SU-DHL-6 (cell line): ENCODE results near the gene LDHA.

Experiments
- H2AFZ ChIP-seq: fragments of 200-600 bp; sonication (generic); 2 replicates; pipeline ENCODE4 v1.6.1; 2014; ENCODE audit warnings: low read depth, mild to moderate bottlenecking, moderate library complexity, mixed read lengths, antibody characterized with exemption, low read length; ENCODE audit not compliant: severe bottlenecking
- H3F3A ChIP-seq: fragments of 200-600 bp; shearing (Covaris generic); 2 replicates; pipeline ENCODE4 v1.6.0; 2016; ENCODE audit warnings: antibody characterized with exemption, mild to moderate bottlenecking; ENCODE audit not compliant: insufficient read depth
- H3K27ac ChIP-seq: fragments of 200-600 bp; sonication (generic); 2 replicates; pipeline ENCODE4 v1.5.1; 2016; ENCODE audit warnings: low read depth, mild to moderate bottlenecking, low read length, moderate library complexity, mixed read lengths
- H3K27me3 ChIP-seq: fragments of 200-600 bp; sonication (generic), shearing (Covaris generic); 2 replicates; pipeline ENCODE4 v1.6.0; 2014; ENCODE audit warnings: mild to moderate bottlenecking, low read length
- H3K36me3 ChIP-seq: fragments of 200-600 bp; sonication (generic); 2 replicates; pipeline ENCODE4 v1.6.1; 2014; ENCODE audit warnings: mild to moderate bottlenecking, low read length, mixed read lengths
- H3K4me2 ChIP-seq: fragments of 300-600, 200-600 bp; shearing (Covaris generic), sonication (generic); 2 replicates; pipeline ENCODE4 v1.6.0; 2014; ENCODE audit warnings: low read length, low read depth, mild to moderate bottlenecking; ENCODE audit not compliant: poor library complexity, severe bottlenecking
- H3K4me3 ChIP-seq: fragments of 200-600 bp; sonication (generic); 2 replicates; pipeline ENCODE4 v1.5.1; 2014; ENCODE audit warnings: antibody characterized with exemption, low read length, mild to moderate bottlenecking, mixed read lengths; ENCODE audit not compliant: insufficient read depth, poor library complexity, severe bottlenecking
- H3K79me2 ChIP-seq: fragments of 200-600 bp; sonication (generic); 2 replicates; pipeline ENCODE4 v1.6.1; 2014; ENCODE audit warnings: mild to moderate bottlenecking, low read length, moderate library complexity; ENCODE audit not compliant: insufficient read depth
- H3K9ac ChIP-seq: fragments of 200-600 bp; sonication (generic); 2 replicates; pipeline ENCODE4 v1.7.0; 2014; ENCODE audit warnings: mild to moderate bottlenecking, low read length
- H3K9me2 ChIP-seq: fragments of 200-600 bp; sonication (generic); replicated peaks from 2 replicates; pipeline ENCODE4 v1.6.1; 2014; ENCODE audit warnings: low read length; ENCODE audit not compliant: insufficient read depth
- H3K9me3 ChIP-seq: fragments of 200-600 bp; sonication (generic); 2 replicates; pipeline ENCODE4 v1.6.1; 2014; ENCODE audit warnings: low read length, mixed read lengths; ENCODE audit not compliant: insufficient read depth
- H4K20me1 ChIP-seq: fragments of 200-600 bp; sonication (generic); 2 replicates; pipeline ENCODE4 v1.6.1; 2014; ENCODE audit warnings: low read depth, mild to moderate bottlenecking, antibody characterized with exemption, low read length, moderate library complexity, mixed read lengths
- CTCF ChIP-seq: fragments of 200-600 bp; sonication (generic); IDR thresholded peaks from one replicate; pipeline ENCODE4 v1.5.1; 2017; ENCODE audit warnings: antibody characterized with exemption, mild to moderate bottlenecking, low read length, moderate library complexity; ENCODE audit not compliant: insufficient read depth, poor library complexity, severe bottlenecking
- EZH2phosphoT487 ChIP-seq: fragments of 200-600 bp; sonication (generic), shearing (Covaris generic); conservative IDR thresholded peaks from 2 replicates; pipeline ENCODE4 v1.6.1; 2018; ENCODE audit warnings: mild to moderate bottlenecking, antibody characterized with exemption, low read length, moderate library complexity, mixed read lengths

The LDHA gene

GRCh38 chr11:18393581-18394274, 635 bp upstream of the LDHA start:
- Histone ChIP-seq H3K9me2 (no peaks in the 10 kb centered on the region), H3K4me2 (peak overlapping the region; percentile 58), H4K20me1 (peaks cover 20% of the 10 kb centered on the region), H3K79me2 (peaks cover 38% of the 10 kb centered on the region), H3F3A (peaks cover 32% of the 10 kb centered on the region), H3K9me3 (no peaks in the 10 kb centered on the region), H3K27ac (peak overlapping the region; percentile 51), H3K27me3 (no peaks in the 10 kb centered on the region), H3K4me3 (peak overlapping the region; percentile 38), H3K9ac (peak overlapping the region; percentile 97), H3K36me3 (peaks cover 26% of the 10 kb centered on the region), H2AFZ (peak overlapping the region; percentile 76)
- no peak for TF ChIP-seq CTCF
- TF ChIP-seq EZH2phosphoT487 = no peak

GRCh38 chr11:18394928-18395734, 768 bp downstream of the LDHA start:
- TF ChIP-seq EZH2phosphoT487 = no peak
- no peak for TF ChIP-seq CTCF
- peak overlapping the region; percentile 25 for H2AFZ ChIP-seq
- H3K9me2 ChIP-seq = no peaks in the 10 kb centered on the region

GRCh38 chr11:18395735-18396504, 1.6 kb downstream of the LDHA start:
- Histone ChIP-seq H3F3A (peaks cover 52% of the 10 kb centered on the region), H3K79me2 (peaks cover 59% of the 10 kb centered on the region), H4K20me1 (peaks cover 41% of the 10 kb centered on the region)

More at GRCh38 chr11:18394928-18395734, 768 bp downstream of the LDHA start:
- Histone ChIP-seq H3K4me3 (peak overlapping the region; percentile 90), H3K9me3 (no peaks in the 10 kb centered on the region), H3K36me3 (peaks cover 40% of the 10 kb centered on the region), H3K79me2 (peaks cover 52% of the 10 kb centered on the region), H3K9ac (peak overlapping the region; percentile 97), H3F3A (peaks cover 45% of the 10 kb centered on the region), H3K4me2 (peak overlapping the region; percentile 58), H3K27ac (peak overlapping the region; percentile 76), H3K27me3 (no peaks in the 10 kb centered on the region), H4K20me1 (peaks cover 34% of the 10 kb centered on the region)

More at GRCh38 chr11:18395735-18396504, 1.6 kb downstream of the LDHA start:
- H3K4me2 ChIP-seq = peak overlapping the region; percentile 58
- H3K9ac ChIP-seq = peak overlapping the region; percentile 97
- no peaks in the 10 kb centered on the region for H3K27me3 ChIP-seq
- TF ChIP-seq EZH2phosphoT487 = no peak
- TF ChIP-seq CTCF = no peak
- H3K27ac ChIP-seq = peak overlapping the region; percentile 76
- peaks cover 47% of the 10 kb centered on the region for H3K36me3 ChIP-seq
- H3K9me2 ChIP-seq = no peaks in the 10 kb centered on the region
- peak overlapping the region; percentile 90 for H3K4me3 ChIP-seq
- H2AFZ ChIP-seq = no peak overlapping the region
- H3K9me3 ChIP-seq = no peaks in the 10 kb centered on the region
